ENCODE results near the gene ATG7.

ATG7 gene

GRCh38 chr3:11539218-11539617 is 267.0 kb downstream of the ATG7 start:
- no peak for DNase-seq (ENCODE audit: low read depth in 3 of 3)

- DNase-seq (ENCODE audit: low read depth in 3 of 3), result no peak
Measured at GRCh38 chr3:11539677-11540076, 267.5 kb downstream of the ATG7 start.

GRCh38 chr3:11541321-11542303 is 269.4 kb downstream of the ATG7 start:
- DNase-seq (ENCODE audit: low read depth in 3 of 3), result no peak

GRCh38 chr3:11542551-11542950 is 270.4 kb downstream of the ATG7 start:
- no peak for DNase-seq (ENCODE audit: low read depth in 3 of 3)

GRCh38 chr3:11543141-11543947 is 271.1 kb downstream of the ATG7 start:
- no peak for DNase-seq (ENCODE audit: low read depth in 3 of 3)

- DNase-seq (ENCODE audit: low read depth in 3 of 3), result no peak
Measured at GRCh38 chr3:11543948-11544387, 271.8 kb downstream of the ATG7 start.

- DNase-seq (ENCODE audit: low read depth in 3 of 3), result no peak
Measured at GRCh38 chr3:11544412-11545181, 272.4 kb downstream of the ATG7 start.

- DNase-seq (ENCODE audit: low read depth in 3 of 3), result no peak
Measured at GRCh38 chr3:11545186-11545851, 273.1 kb downstream of the ATG7 start.

- no peak for DNase-seq (ENCODE audit: low read depth in 3 of 3)
Measured at GRCh38 chr3:11546657-11547302, 274.6 kb downstream of the ATG7 start.

- DNase-seq (ENCODE audit: low read depth in 3 of 3), result no peak
Measured at GRCh38 chr3:11547498-11547897, 275.3 kb downstream of the ATG7 start.

GRCh38 chr3:11548721-11549131 is 276.5 kb downstream of the ATG7 start:
- DNase-seq (ENCODE audit: low read depth in 3 of 3), result no peak

- DNase-seq (ENCODE audit: low read depth in 3 of 3), result no peak
Measured at GRCh38 chr3:11549580-11550140, 277.5 kb downstream of the ATG7 start.

- no peak for DNase-seq (ENCODE audit: low read depth in 3 of 3)
Measured at GRCh38 chr3:11551036-11551435, 278.8 kb downstream of the ATG7 start.

- DNase-seq (ENCODE audit: low read depth in 3 of 3), result no peak
Measured at GRCh38 chr3:11552289-11553264, 280.4 kb downstream of the ATG7 start.

GRCh38 chr3:11553436-11554235 is 281.4 kb downstream of the ATG7 start:
- DNase-seq (ENCODE audit: low read depth in 3 of 3), result no peak

GRCh38 chr3:11554236-11554610 is 282.0 kb downstream of the ATG7 start:
- DNase-seq (ENCODE audit: low read depth in 3 of 3), result no peak

- no peak for DNase-seq (ENCODE audit: low read depth in 3 of 3)
Measured at GRCh38 chr3:11554666-11555065, 282.5 kb downstream of the ATG7 start.

- DNase-seq (ENCODE audit: low read depth in 3 of 3), result no peak
Measured at GRCh38 chr3:11555211-11555782, 283.1 kb downstream of the ATG7 start.
